Sigmoid colon (tissue), 7 donors: ENCODE data around the gene LENEP. TPM values are rescaled to one million over a fixed set of nuclear protein-coding genes. Genes with fewer than 3 reads are reported as not detected.

ENCODE experiments used
- DNase-seq: peaks from one replicate; pipeline ENCODE4 v3.0.0-alpha.2; 2019
- H3K27ac ChIP-seq, 4 donors: fragments of 200-600 bp; sonication (generic); one replicate each; pipeline ENCODE4 v1.5.1; 2016 to 2019; ENCODE audit warnings: mild to moderate bottlenecking in 1 of 4
- H3K27me3 ChIP-seq, 3 donors: fragments of 200-600 bp; sonication (generic); one replicate each; pipeline ENCODE4 v1.5.1; 2019; ENCODE audit warnings: mild to moderate bottlenecking in 1 of 3
- H3K36me3 ChIP-seq, 4 donors: fragments of 200-600 bp; sonication (generic); one replicate each; pipeline ENCODE4 v1.5.1; 2016 to 2019
- H3K4me1 ChIP-seq, 4 donors: fragments of 200-600 bp; sonication (generic); one replicate each; pipeline ENCODE4 v1.5.1; 2017 to 2019
- H3K4me3 ChIP-seq, 4 donors: fragments of 200-600 bp; sonication (generic); one replicate each; pipeline ENCODE4 v1.5.1; 2017 to 2019; ENCODE audit warnings: mild to moderate bottlenecking in 2 of 4, moderate library complexity in 1 of 4
- H3K9me3 ChIP-seq, 4 donors: fragments of 200-600 bp in 3 of 4; sonication (generic) in 3 of 4; one replicate each; pipeline versions ENCODE4 v1.5.1 to v1.6.1; 2013 to 2019
- CTCF ChIP-seq, 4 experiments: fragments of 450-650 bp in 3 of 4; fragments of 200-600 bp in 1 of 4; IDR thresholded peaks; one replicate each; pipeline ENCODE4 v1.5.1; 2016 to 2019; ENCODE audit warnings: antibody characterized with exemption in 4 of 4, mild to moderate bottlenecking in 3 of 4, moderate library complexity in 2 of 4
- EP300 ChIP-seq, 4 donors: sonication (generic); formaldehyde crosslinking; IDR thresholded peaks; one replicate each; pipeline ENCODE4 v1.6.1; 2017; ENCODE audit warnings: antibody characterized with exemption in 4 of 4
- POLR2A ChIP-seq, 2 donors: fragments of 450-650 bp; IDR thresholded peaks; one replicate each; pipeline ENCODE4 v1.6.1; 2016; ENCODE audit warnings: antibody characterized with exemption in 2 of 2, mild to moderate bottlenecking in 2 of 2, moderate library complexity in 2 of 2
- POLR2AphosphoS5 ChIP-seq, 4 donors: sonication (generic); formaldehyde crosslinking; IDR thresholded peaks; one replicate each; pipeline ENCODE4 v1.6.1; 2017; ENCODE audit warnings: antibody characterized with exemption in 4 of 4
- WGBS, 2 donors: extraction: QIAGEN DNeasy Blood & Tissue Kit; methylation state at CpG; one replicate each; pipeline ENCODE4 v1.1.7; 2013; 5-methylcytosine and 5-hydroxymethylcytosine counted together
- intact Hi-C: fragments of 100-400 bp; cut with DNase I; formaldehyde crosslinking; loops from one replicate; pipeline ENCODE4 v1.15.1; 2023
- polyA plus RNA-seq, 3 donors: library from polyadenylated mRNA; stranded (reverse); fragments of 200-250 nt; gene quantifications; one replicate each; pipeline ENCODE4 v1.2.3, GENCODE V29; 2013
- total RNA-seq, 4 donors: library from RNA; depleted of rRNA; stranded (reverse); fragments of >200 nt; gene quantifications; one replicate each; pipeline ENCODE4 v1.1.0, GENCODE V29; 2016
- donor health status: healthy with polysubstance abuse.
- donor health status: Bipolar disorder and iron deficiency.
- donor health status: healthy.

Gene LENEP
- total and polyA plus RNA-seq, 7 donors, result 0.39 TPM; not detected in 6

DNA sequence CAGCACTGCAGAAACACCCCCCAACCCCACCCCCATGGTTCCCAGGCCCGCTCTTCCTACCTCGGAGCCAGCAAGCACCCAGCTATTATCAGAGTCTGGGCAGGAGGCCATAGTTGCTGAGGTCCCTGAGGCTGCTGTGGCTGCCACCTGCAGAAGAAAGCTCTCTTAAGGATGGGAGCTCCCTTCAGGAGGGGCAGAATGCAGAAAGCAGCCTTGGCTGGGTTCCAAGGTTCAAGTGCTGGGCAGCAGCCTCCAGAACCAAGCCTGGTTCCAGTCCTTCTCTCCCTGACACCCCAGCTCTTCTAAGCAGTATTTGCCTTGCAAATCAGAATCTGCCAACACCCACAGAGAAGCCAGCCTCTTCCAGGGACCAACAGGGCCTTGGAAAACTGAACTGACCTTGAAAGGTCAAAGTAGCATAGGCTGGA lies 39.8 kb upstream of the LENEP start:
- Histone ChIP-seq H3K27me3 (no peaks in the 10 kb centered on the region), H3K9me3 (no peaks in the 10 kb centered on the region), H3K27ac (peak overlapping the region in 1 of 4 donors; percentile 22), H3K4me1 (peaks cover 0 to 57% (median 51%) of the 10 kb centered on the region in 4 donors), H3K36me3 (peaks cover 13 to 31% (median 17%) of the 10 kb centered on the region in 4 donors), H3K4me3 (no peak overlapping the region)
- WGBS, 2 donors, result 82 to 91% methylated on average over 2 of the region's 2 CpGs
- intact Hi-C loops, result no loop called here
- no peak for TF ChIP-seq POLR2AphosphoS5 (IDR thresholded peaks at IDR 0.05)
- TF ChIP-seq EP300 (IDR thresholded peaks at IDR 0.05), result no peak
- TF ChIP-seq CTCF (IDR thresholded peaks at IDR 0.05), result no peak
- no peak for TF ChIP-seq POLR2A (IDR thresholded peaks at IDR 0.05)
- DNase-seq, result no peak

GRCh38 chr1:154954541-154954940 lies 38.8 kb upstream of the LENEP start:
- Histone ChIP-seq H3K36me3 (peaks cover 21 to 34% (median 26%) of the 10 kb centered on the region in 4 donors), H3K9me3 (no peaks in the 10 kb centered on the region), H3K4me1 (peaks cover 0 to 60% (median 56%) of the 10 kb centered on the region in 4 donors), H3K27ac (peak overlapping the region; percentile 86 to 88 (median 87)), H3K4me3 (peak overlapping the region in 2 of 4 donors; percentile 60 to 62), H3K27me3 (no peaks in the 10 kb centered on the region)
- no peak for DNase-seq
- 75 to 80% methylated on average over 3 of the region's 3 CpGs for WGBS, 2 donors
- intact Hi-C loops, result no loop called here
- no peak for TF ChIP-seq POLR2A (IDR thresholded peaks at IDR 0.05)
- TF ChIP-seq CTCF (IDR thresholded peaks at IDR 0.05), result no peak
- TF ChIP-seq EP300 (IDR thresholded peaks at IDR 0.05), result no peak
- TF ChIP-seq POLR2AphosphoS5 (IDR thresholded peaks at IDR 0.05), result no peak

GRCh38 chr1:154955039-154955717 lies 38.2 kb upstream of the LENEP start:
- H3K36me3 ChIP-seq, result peaks cover 23 to 32% (median 28%) of the 10 kb centered on the region in 4 donors
- H3K27ac ChIP-seq, result peak overlapping the region; percentile 86 to 88 (median 87)
- H3K9me3 ChIP-seq, result no peaks in the 10 kb centered on the region
- 6 to 8% methylated on average over 4 of the region's 4 CpGs for WGBS, 2 donors
- peaks cover 0 to 65% (median 59%) of the 10 kb centered on the region in 4 donors for H3K4me1 ChIP-seq
- H3K27me3 ChIP-seq, result no peaks in the 10 kb centered on the region
- TF ChIP-seq POLR2AphosphoS5 (IDR thresholded peaks at IDR 0.05), result peak in 1 of 4 donors; percentile 16
- TF ChIP-seq POLR2A (IDR thresholded peaks at IDR 0.05), result no peak
- no peak for TF ChIP-seq EP300 (IDR thresholded peaks at IDR 0.05)
- TF ChIP-seq CTCF (IDR thresholded peaks at IDR 0.05), result no peak
- DNase-seq, result peak; percentile 80
- intact Hi-C loops, result no loop called here
- H3K4me3 ChIP-seq, result peak overlapping the region; percentile 50 to 62 (median 60)

DNA sequence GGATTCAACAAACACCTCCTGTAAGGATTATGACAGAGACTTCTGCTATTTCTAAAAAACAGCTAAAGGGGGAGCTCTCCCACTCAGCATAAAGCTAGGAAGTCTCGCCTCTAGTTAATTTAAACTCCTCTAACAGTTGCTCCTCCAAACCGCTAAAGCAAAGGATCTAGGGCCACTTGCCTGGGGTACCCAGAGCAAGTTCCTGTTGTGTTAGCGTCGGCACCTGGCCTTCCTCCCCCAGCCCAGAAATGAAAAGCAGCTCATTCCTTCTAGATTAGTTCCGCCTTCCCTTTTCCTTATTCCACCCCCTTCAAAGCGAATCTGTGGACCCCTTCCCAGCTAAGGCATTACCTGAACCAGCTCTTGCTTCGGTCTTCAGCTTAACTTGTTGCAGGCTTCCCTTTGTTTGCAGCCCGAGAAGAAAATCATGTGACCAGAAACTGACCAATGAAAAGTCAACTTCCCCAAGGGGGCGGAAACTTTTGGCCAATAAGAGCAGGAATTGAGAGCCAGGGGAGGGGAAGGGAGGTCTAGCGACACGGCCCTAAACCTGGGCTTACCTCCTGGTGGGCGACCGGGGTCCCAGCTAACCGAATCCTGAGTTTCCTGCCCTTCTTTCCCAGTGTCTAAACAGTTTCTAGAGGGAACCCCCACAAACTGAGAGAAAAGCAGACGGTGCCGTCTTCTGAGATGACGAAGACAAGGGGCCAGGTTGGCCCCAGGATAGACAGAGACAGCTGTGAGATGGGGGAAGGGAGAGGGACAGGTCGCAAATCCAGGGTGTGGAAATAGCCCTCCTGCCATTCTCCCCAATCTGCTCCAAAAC lies 37.5 kb upstream of the LENEP start, which contains the start of gene PBXIP1:
PBXIP1 (minus strand) TSS at position 382 of the 826 bp plus-strand sequence. CDS start 2,378 bp downstream, outside the sequence.
- Histone ChIP-seq H3K36me3 (peaks cover 17 to 24% (median 22%) of the 10 kb centered on the region in 4 donors), H3K27me3 (no peaks in the 10 kb centered on the region), H3K27ac (peak within 1 kb of the TSS; percentile 86 to 88 (median 87)), H3K4me1 (peaks cover 0 to 73% (median 66%) of the 10 kb centered on the region in 4 donors), H3K9me3 (no peaks in the 10 kb centered on the region), H3K4me3 (peak within 1 kb of the TSS; percentile 50 to 62 (median 60))
- peak; percentile 91 for DNase-seq
- 0 to 1% methylated on average over 18 of the region's 18 CpGs for WGBS, 2 donors
- intact Hi-C loops, result no loop called here
- TF ChIP-seq POLR2A (IDR thresholded peaks at IDR 0.05), result peak; percentile 44 to 61
- TF ChIP-seq EP300 (IDR thresholded peaks at IDR 0.05), result peak in 1 of 4 donors; percentile 1
- no peak for TF ChIP-seq CTCF (IDR thresholded peaks at IDR 0.05)
- TF ChIP-seq POLR2AphosphoS5 (IDR thresholded peaks at IDR 0.05), result peak; percentile 68 to 86 (median 74)
